HepG2 (cell line): ENCODE results near the gene TRDN. TPM values are rescaled to one million over a fixed set of nuclear protein-coding genes. Genes with fewer than 3 reads are reported as not detected.

Experiments used
- ATAC-seq: fragments of 200-7000 bp; cut with Tn5 transposase; 3 replicates; pipeline ENCODE4 v1.9.1; 2020; ENCODE audit warnings: mild to moderate bottlenecking, moderate library complexity
- BruUV-seq: library from RNA; stranded (reverse); fragments of 400-500 nt; replicated peaks from 2 replicates; lab custom pipeline; 2021; lab: Mats Ljungman, UMichigan
- CTCF ChIA-PET: fragments of 300-600 bp; formaldehyde crosslinking; extraction: SDS; loops from one replicate; lab custom pipeline; 2021; ENCODE audit warnings: low total read pairs, inconsistent platforms, low intra/inter-chr PET ratio; lab: Yijun Ruan, JAX
- POLR2A ChIA-PET: fragments of 350-600 bp; sonication (Branson Sonifier 250); formaldehyde crosslinking; loops from one replicate; lab custom pipeline; 2020; ENCODE audit warnings: antibody characterized with exemption, inconsistent platforms; lab: Yijun Ruan, JAX
- DNase-seq: peaks from one replicate; pipeline ENCODE4 v3.0.0-alpha.2; 2015; ENCODE audit warnings: low spot score
- FAIRE-seq: peaks from 3 replicates; lab custom pipeline; 2011; peaks lifted over from hg19 to GRCh38; lab: Jason Lieb, UNC
- H2AFZ ChIP-seq: one replicate; pipeline ENCODE4 v1.6.1; 2011; ENCODE audit warnings: low read length, inconsistent platforms
- H3K27ac ChIP-seq: fragments of 300-600 bp; 3 replicates; pipeline ENCODE4 v1.8.0; 2011; ENCODE audit warnings: mixed run types, mild to moderate bottlenecking, mixed read lengths, low read length, inconsistent platforms; ENCODE audit not compliant: insufficient read depth; ENCODE audit errors: extremely low read length
- H3K27me3 ChIP-seq, 2 experiments: fragments of 200-600 bp in 1 of 2; 2 replicates in 1 of 2; 3 replicates in 1 of 2; pipeline versions ENCODE4 v1.6.0 to v1.8.0; 2011; ENCODE audit warnings: low read length in 2 of 2, mild to moderate bottlenecking in 2 of 2, moderate library complexity in 2 of 2, inconsistent platforms in 1 of 2; ENCODE audit not compliant: insufficient read depth in 2 of 2, control insufficient read depth in 1 of 2
- H3K36me3 ChIP-seq, 2 experiments: fragments of 200-600 bp in 1 of 2; replicated peaks in 1 of 2; 2 replicates in 1 of 2; 3 replicates in 1 of 2; pipeline versions ENCODE4 v1.5.1 to v1.8.0; 2011; ENCODE audit warnings: low read length in 2 of 2, inconsistent platforms in 1 of 2; ENCODE audit not compliant: insufficient read depth in 2 of 2, control insufficient read depth in 1 of 2
- H3K4me1 ChIP-seq: 2 replicates; pipeline ENCODE4 v1.5.1; 2012; ENCODE audit warnings: low read length, inconsistent platforms; ENCODE audit not compliant: insufficient read depth
- H3K4me2 ChIP-seq: 2 replicates; pipeline ENCODE4 v1.6.0; 2011; ENCODE audit warnings: low read depth, low read length, inconsistent platforms
- H3K4me3 ChIP-seq, 3 experiments: fragments of 200-600 bp in 1 of 3; sonication (generic), shearing (Covaris generic) in 1 of 3; replicated peaks in 1 of 3; 2 replicates each; pipeline ENCODE4 v1.5.1; 2011 to 2016; ENCODE audit warnings: low read length in 3 of 3, inconsistent platforms in 2 of 3, low read depth in 2 of 3, mild to moderate bottlenecking in 2 of 3, control low read depth in 1 of 3, mixed read lengths in 1 of 3; ENCODE audit not compliant: insufficient read depth in 1 of 3
- H3K79me2 ChIP-seq: one replicate; pipeline ENCODE4 v1.6.1; 2011; ENCODE audit warnings: low read length, inconsistent platforms; ENCODE audit not compliant: insufficient read depth
- H3K9ac ChIP-seq: 2 replicates; pipeline ENCODE4 v1.6.0; 2011; ENCODE audit warnings: mild to moderate bottlenecking, low read depth, low read length, inconsistent platforms; ENCODE audit not compliant: insufficient read depth
- H3K9me3 ChIP-seq: 2 replicates; pipeline ENCODE4 v1.5.1; 2012; ENCODE audit warnings: mild to moderate bottlenecking, low read length
- H4K20me1 ChIP-seq: 2 replicates; pipeline ENCODE4 v1.6.0; 2011; ENCODE audit warnings: inconsistent platforms, mild to moderate bottlenecking, low read length, moderate library complexity; ENCODE audit not compliant: insufficient read depth
- BCL6 ChIP-seq: IDR thresholded peaks from 2 replicates; pipeline ENCODE4 v1.6.1; 2016; ENCODE audit warnings: missing genetic modification reagents, missing compliant biosample characterization
- GTF3A ChIP-seq: sonication (generic); formaldehyde crosslinking; conservative IDR thresholded peaks from 2 replicates; pipeline ENCODE4 v1.4.0; 2020; ENCODE audit warnings: mild to moderate bottlenecking, missing genetic modification reagents
- GZF1 ChIP-seq: sonication (generic); formaldehyde crosslinking; IDR thresholded peaks from 2 replicates; pipeline ENCODE4 v1.5.1; 2020; ENCODE audit warnings: mild to moderate bottlenecking, missing genetic modification reagents
- KMT2B ChIP-seq: IDR thresholded peaks from 2 replicates; pipeline ENCODE4 v1.6.1; 2016; ENCODE audit warnings: missing genetic modification reagents, missing compliant biosample characterization
- ZNF367 ChIP-seq: sonication (generic); formaldehyde crosslinking; IDR thresholded peaks from 2 replicates; pipeline ENCODE4 v1.4.0; 2020; ENCODE audit warnings: missing genetic modification reagents, borderline replicate concordance
- ZNF513 ChIP-seq: sonication (generic); formaldehyde crosslinking; conservative IDR thresholded peaks from 2 replicates; pipeline ENCODE4 v1.5.0; 2020; ENCODE audit warnings: missing genetic modification reagents
- ZNF577 ChIP-seq: sonication (generic); formaldehyde crosslinking; IDR thresholded peaks from 2 replicates; pipeline ENCODE4 v1.4.0; 2020; ENCODE audit warnings: mild to moderate bottlenecking, low read depth, missing genetic modification reagents, borderline replicate concordance
- ZNF646 ChIP-seq: sonication (generic); formaldehyde crosslinking; IDR thresholded peaks from 2 replicates; pipeline ENCODE4 v1.9.0; 2021; ENCODE audit warnings: mild to moderate bottlenecking, missing genetic modification reagents
- WGBS: methylation state at CpG from one replicate; pipeline ENCODE4 v1.1.6; 2017; ENCODE audit warnings: low lambda C conversion rate; 5-methylcytosine and 5-hydroxymethylcytosine counted together
- in situ Hi-C: cut with HindIII; loops from 2 replicates; pipeline ENCODE4 v1.10.0; 2017; ENCODE audit warnings: low pct_unique_long_range_greater_than_20kb; ENCODE audit not compliant: extremely low pct_ligation_motif_present
- intact Hi-C: fragments of 100-400 bp; cut with micrococcal nuclease; formaldehyde crosslinking; loops from one replicate; pipeline ENCODE4 v1.10.0; 2022; ENCODE audit not compliant: unreplicated experiment
- polyA plus RNA-seq, 8 experiments: library from polyadenylated mRNA; depleted of rRNA in 3 of 8; stranded (reverse) in 7 of 8; unstranded in 1 of 8; fragments of >200 nt; fragmentation: Illumina TruSeq in 4 of 8; extraction: Trizol in 4 of 8; gene quantifications; 2 replicates each; pipeline versions ENCODE4 v1.2.1 to v1.2.3, GENCODE V29; 2011 to 2016; ENCODE audit warnings: low read depth in 4 of 8, missing spikeins in 1 of 8, mixed read lengths in 1 of 8; ENCODE audit not compliant: insufficient read depth in 1 of 8
- total RNA-seq, 5 experiments: library from RNA; depleted of rRNA; stranded (reverse); fragments of >200 nt; fragmentation: Illumina TruSeq; extraction: Trizol; gene quantifications; 2 replicates each; pipeline ENCODE4 v1.2.3, GENCODE V29; 2016; ENCODE audit warnings: low read depth in 1 of 5

Gene TRDN
- total and polyA plus RNA-seq, 2 of the 13 experiments (the other 11 are each of a cell fraction or from before 2014, with no cell fraction given), result not detected

- H2AFZ ChIP-seq, result no peak overlapping the region
These were observed 460.0 kb downstream of the TRDN start for GRCh38 chr6:123176706-123177105.

GRCh38 chr6:123171341-123172115 is 465.2 kb downstream of the TRDN start:
- H3K4me3 ChIP-seq, result no peak overlapping the region
- ATAC-seq (no peak), DNase-seq (no peak), FAIRE-seq (no peak)
- H2AFZ ChIP-seq, result no peak overlapping the region
- H3K27ac ChIP-seq, result no peak overlapping the region
- WGBS, result 5% methylated on average over 5 of the region's 5 CpGs
- H3K4me2 ChIP-seq, result no peak overlapping the region
- no peaks in the 10 kb centered on the region for H3K4me1 ChIP-seq
- H3K27me3 ChIP-seq, result no peaks in the 10 kb centered on the region
- no peaks in the 10 kb centered on the region for H4K20me1 ChIP-seq
- H3K36me3 ChIP-seq, result no peaks in the 10 kb centered on the region
- intact Hi-C loops, result no loop called here
- H3K9me3 ChIP-seq, result peaks cover 75% of the 10 kb centered on the region
- POLR2A ChIA-PET, result no interaction called here
- CTCF ChIA-PET, result no interaction called here
- no peaks in the 10 kb centered on the region for H3K79me2 ChIP-seq
- H3K9ac ChIP-seq, result no peak overlapping the region
- BruUV-seq, result no TSS peak
- in situ Hi-C loops, result no loop called here
- TF ChIP-seq KMT2B (CRISPR knock-in tag) (no peak), GZF1 (CRISPR knock-in tag) (no peak), BCL6 (CRISPR knock-in tag) (no peak), ZNF577 (no peak), GTF3A (no peak), ZNF367 (CRISPR knock-in tag) (no peak), ZNF646 (no peak)

More at GRCh38 chr6:123176706-123177105, 460.0 kb downstream of the TRDN start:
- Histone ChIP-seq H3K27me3 (no peaks in the 10 kb centered on the region), H3K36me3 (no peaks in the 10 kb centered on the region), H3K9me3 (peaks cover 66% of the 10 kb centered on the region), H3K9ac (no peak overlapping the region), H3K4me2 (no peak overlapping the region), H3K4me1 (no peaks in the 10 kb centered on the region), H4K20me1 (no peaks in the 10 kb centered on the region), H3K27ac (no peak overlapping the region), H3K79me2 (no peaks in the 10 kb centered on the region), H3K4me3 (no peak overlapping the region)
- intact Hi-C loops, result no loop called here
- in situ Hi-C loops, result no loop called here
- no peak for ATAC-seq
- no peak for FAIRE-seq
- no peak for DNase-seq
- no peak for TF ChIP-seq ZNF513 (CRISPR knock-in tag)
- BruUV-seq, result no TSS peak
- POLR2A ChIA-PET, result no interaction called here
- CTCF ChIA-PET, result no interaction called here
- 29% methylated on average over 1 of the region's 1 CpG for WGBS
